Stimulated activated CD8-positive, alpha-beta memory T cell treated with anti-CD3 and anti-CD28 coated beads, Interleukin-7, amount 100 ng/mL, for 1 hour (primary cell): ENCODE results near the gene MYOF.
"Not testable (repeated sequence)": the region's sequence is repeated elsewhere in the genome, so short reads cannot be mapped to it uniquely, and the experiment has no call there.

Experiments
- DNase-seq, 2 donors: peaks; one replicate each; pipeline ENCODE4 v3.0.0-alpha.2; 2020; ENCODE audit warnings: low read depth in 2 of 2

Gene MYOF

GRCh38 chr10:93420944-93421825 is 60.9 kb downstream of the MYOF start:
- DNase-seq: no peak

- DNase-seq: no peak
Observed at GRCh38 chr10:93420091-93420490, 62.0 kb downstream of the MYOF start.

GRCh38 chr10:93419016-93419415 is 63.1 kb downstream of the MYOF start:
- DNase-seq: not testable (repeated sequence)

GRCh38 chr10:93417921-93418320 is 64.2 kb downstream of the MYOF start:
- no peak for DNase-seq

GRCh38 chr10:93417266-93417665 is 64.9 kb downstream of the MYOF start:
- DNase-seq: no peak

- DNase-seq: no peak
Observed at GRCh38 chr10:93416824-93417223, 65.3 kb downstream of the MYOF start.

GRCh38 chr10:93415693-93416092 is 66.4 kb downstream of the MYOF start:
- DNase-seq: no peak

GRCh38 chr10:93413252-93413689 is 68.9 kb downstream of the MYOF start:
- DNase-seq: peak in 1 of 2 donors; percentile 3

GRCh38 chr10:93412801-93413200 is 69.3 kb downstream of the MYOF start:
- DNase-seq: no peak

GRCh38 chr10:93410697-93411348 is 71.3 kb downstream of the MYOF start:
- no peak for DNase-seq

- no peak for DNase-seq
Observed at GRCh38 chr10:93408783-93409182, 73.4 kb downstream of the MYOF start.

GRCh38 chr10:93406364-93407145 is 75.6 kb downstream of the MYOF start:
- DNase-seq: no peak

GRCh38 chr10:93404048-93404354 is 78.1 kb downstream of the MYOF start:
- DNase-seq: no peak

GRCh38 chr10:93403152-93404047 is 78.7 kb downstream of the MYOF start:
- no peak for DNase-seq

- DNase-seq: no peak
Observed at GRCh38 chr10:93402192-93402591, 79.9 kb downstream of the MYOF start.

GRCh38 chr10:93398528-93398927 is 83.6 kb downstream of the MYOF start:
- no peak for DNase-seq

- no peak for DNase-seq
Observed at GRCh38 chr10:93397020-93397419, 85.1 kb downstream of the MYOF start.

GRCh38 chr10:93393211-93393610 is 88.9 kb downstream of the MYOF start:
- no peak for DNase-seq

GRCh38 chr10:93392121-93392520 is 90.0 kb downstream of the MYOF start:
- no peak for DNase-seq

- DNase-seq: no peak
Observed at GRCh38 chr10:93390306-93391090, 91.6 kb downstream of the MYOF start.
